Activated naive CD4-positive, alpha-beta T cell treated with anti-CD3 and anti-CD28 coated beads, Interleukin-2, amount 50 U/mL, for 24 hours (primary cell): Measurements from ENCODE around the gene CUX1.
A peak's percentile ranks its signal among the peaks of the same experiment; 100 is the strongest.
"Not testable (repeated sequence)": the region's sequence is repeated elsewhere in the genome, so short reads cannot be mapped to it uniquely, and the experiment has no call there.

ENCODE experiments used
- H3K27ac Mint-ChIP-seq: one replicate; pipeline ENCODE4 v1.8.0; 2021; ENCODE audit warnings: mild to moderate bottlenecking, mixed read lengths
- H3K27me3 Mint-ChIP-seq: one replicate; pipeline ENCODE4 v1.8.0; 2021; ENCODE audit warnings: mixed read lengths
- H3K36me3 Mint-ChIP-seq: one replicate; pipeline ENCODE4 v1.8.0; 2021; ENCODE audit warnings: mixed read lengths
- H3K4me1 Mint-ChIP-seq: one replicate; pipeline ENCODE4 v1.8.0; 2021; ENCODE audit warnings: mixed read lengths
- H3K4me3 Mint-ChIP-seq: one replicate; pipeline ENCODE4 v1.8.0; 2021; ENCODE audit warnings: mild to moderate bottlenecking, mixed read lengths
- H3K9me3 Mint-ChIP-seq: one replicate; pipeline ENCODE4 v1.8.0; 2021; ENCODE audit warnings: mixed read lengths

CUX1 gene

DNA sequence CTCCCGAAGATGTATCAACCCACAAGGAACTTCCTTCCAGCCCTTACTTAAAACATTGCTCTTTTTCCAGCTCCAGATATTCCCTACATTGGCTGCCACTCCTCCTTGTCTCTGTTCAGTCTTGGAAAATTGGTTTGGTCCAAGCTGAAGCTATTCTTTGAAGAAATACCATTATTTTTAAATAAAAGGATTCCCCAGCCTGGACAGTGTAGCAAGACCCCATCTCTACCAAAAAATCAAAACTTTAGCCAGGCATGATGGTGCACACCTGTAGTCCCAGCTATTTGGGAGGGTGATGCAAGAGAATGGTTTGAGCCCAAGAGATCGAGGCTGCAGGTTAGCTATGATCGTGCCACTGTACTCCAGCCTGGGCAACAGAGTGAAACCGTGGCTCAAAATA, 159.8 kb downstream of the CUX1 start:
- Mint-ChIP-seq H3K27ac (no peak overlapping the region), H3K27me3 (no peaks in the 10 kb centered on the region), H3K4me1 (peaks cover 4% of the 10 kb centered on the region), H3K9me3 (no peaks in the 10 kb centered on the region), H3K4me3 (no peak overlapping the region), H3K36me3 (peaks cover 7% of the 10 kb centered on the region)

DNA sequence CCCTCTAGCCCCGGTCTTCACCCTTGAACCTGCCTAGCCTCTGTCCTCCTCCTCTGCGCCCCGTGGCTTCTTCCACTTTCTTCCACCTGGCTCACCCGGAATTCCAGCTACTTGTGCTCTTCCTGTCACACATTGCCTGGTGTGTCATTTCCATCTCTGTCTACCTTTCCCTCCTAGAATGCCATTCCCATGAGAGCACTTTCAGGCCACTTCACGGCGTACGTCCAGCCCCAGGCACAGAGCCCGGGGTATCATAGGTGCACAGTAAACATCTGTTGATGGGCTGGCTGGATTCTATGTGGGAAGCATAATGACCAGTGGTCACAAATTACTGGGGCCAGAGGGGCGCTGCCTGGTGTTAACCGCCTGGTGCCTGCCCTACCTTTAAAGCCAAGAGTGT, 161.3 kb downstream of the CUX1 start:
- H3K4me3 Mint-ChIP-seq: no peak overlapping the region
- H3K27me3 Mint-ChIP-seq: no peaks in the 10 kb centered on the region
- H3K9me3 Mint-ChIP-seq: no peaks in the 10 kb centered on the region
- peaks cover 8% of the 10 kb centered on the region for H3K4me1 Mint-ChIP-seq
- peaks cover 7% of the 10 kb centered on the region for H3K36me3 Mint-ChIP-seq
- no peak overlapping the region for H3K27ac Mint-ChIP-seq

DNA sequence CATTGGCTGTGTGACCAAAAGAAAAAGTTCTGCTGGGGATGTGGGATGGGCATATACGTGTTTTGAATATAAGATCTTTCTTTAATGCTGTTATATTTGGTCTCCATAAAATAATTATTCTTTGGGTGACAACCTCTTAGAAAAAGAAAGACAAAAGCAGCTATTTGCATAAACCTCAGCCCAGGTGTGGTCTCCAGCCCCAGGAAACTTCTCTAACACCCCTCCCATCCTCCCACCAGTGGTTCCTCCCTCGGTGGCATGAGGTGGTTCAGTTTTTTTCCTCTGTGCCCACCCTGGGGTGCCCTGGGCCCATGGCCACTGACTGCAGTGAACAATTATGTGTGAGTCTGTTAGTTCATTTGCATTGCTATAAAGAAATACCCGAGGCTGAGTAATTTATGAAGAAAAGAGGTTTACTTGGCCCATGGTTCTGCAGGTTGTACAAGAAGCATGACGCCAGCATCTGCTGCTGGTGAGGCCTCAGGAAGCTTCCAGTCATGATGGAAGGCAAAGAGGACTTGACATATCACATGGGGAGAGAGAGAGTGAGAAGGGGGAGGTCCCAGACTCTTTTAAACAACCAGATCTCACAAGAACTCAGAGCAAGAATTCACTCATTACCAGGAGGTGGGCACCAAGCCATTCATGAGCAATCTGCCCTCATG, 165.9 kb downstream of the CUX1 start:
- Mint-ChIP-seq H3K4me3 (no peak overlapping the region), H3K4me1 (peaks cover 9% of the 10 kb centered on the region), H3K27ac (no peak overlapping the region)

DNA sequence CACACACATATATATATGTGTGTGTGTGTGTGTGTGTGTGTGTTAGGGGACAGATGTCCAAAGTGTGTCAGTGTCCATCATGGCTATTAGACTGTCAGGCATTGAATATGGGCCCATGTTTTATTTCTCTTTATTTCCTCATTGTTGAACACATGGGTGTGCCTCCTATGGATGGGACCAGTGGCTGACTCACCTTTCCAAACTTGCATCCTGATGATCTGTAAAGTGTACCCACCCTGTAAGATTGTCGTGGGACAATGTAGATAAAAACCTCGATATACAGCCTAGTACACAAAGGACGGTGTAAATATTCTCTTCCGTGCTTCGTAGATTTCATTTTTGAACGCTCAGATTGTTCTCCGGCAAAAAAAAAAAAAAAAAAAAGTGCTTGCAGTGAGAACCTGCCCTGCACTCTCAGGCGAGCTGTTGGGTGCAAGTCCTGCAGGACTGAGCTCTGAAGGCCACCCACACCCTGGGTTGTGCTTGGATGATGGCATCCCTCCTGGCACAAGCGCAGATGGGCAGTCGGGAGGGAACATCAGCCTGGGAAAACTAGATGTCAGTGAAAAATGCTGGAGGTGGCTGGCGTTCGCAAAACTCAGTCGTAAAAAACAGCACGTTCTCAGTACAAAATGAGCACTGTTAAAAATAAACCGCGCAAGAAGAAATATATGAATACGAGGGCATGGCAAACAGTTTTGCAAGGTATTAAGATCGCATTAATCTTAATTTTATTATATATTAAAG, 166.9 kb downstream of the CUX1 start:
- H3K4me3 Mint-ChIP-seq: no peak overlapping the region

More for the DNA sequence above, 165.9 kb downstream of the CUX1 start:
- H3K9me3 Mint-ChIP-seq: no peaks in the 10 kb centered on the region
- H3K27me3 Mint-ChIP-seq: no peaks in the 10 kb centered on the region
- H3K36me3 Mint-ChIP-seq: peaks cover 4% of the 10 kb centered on the region

DNA sequence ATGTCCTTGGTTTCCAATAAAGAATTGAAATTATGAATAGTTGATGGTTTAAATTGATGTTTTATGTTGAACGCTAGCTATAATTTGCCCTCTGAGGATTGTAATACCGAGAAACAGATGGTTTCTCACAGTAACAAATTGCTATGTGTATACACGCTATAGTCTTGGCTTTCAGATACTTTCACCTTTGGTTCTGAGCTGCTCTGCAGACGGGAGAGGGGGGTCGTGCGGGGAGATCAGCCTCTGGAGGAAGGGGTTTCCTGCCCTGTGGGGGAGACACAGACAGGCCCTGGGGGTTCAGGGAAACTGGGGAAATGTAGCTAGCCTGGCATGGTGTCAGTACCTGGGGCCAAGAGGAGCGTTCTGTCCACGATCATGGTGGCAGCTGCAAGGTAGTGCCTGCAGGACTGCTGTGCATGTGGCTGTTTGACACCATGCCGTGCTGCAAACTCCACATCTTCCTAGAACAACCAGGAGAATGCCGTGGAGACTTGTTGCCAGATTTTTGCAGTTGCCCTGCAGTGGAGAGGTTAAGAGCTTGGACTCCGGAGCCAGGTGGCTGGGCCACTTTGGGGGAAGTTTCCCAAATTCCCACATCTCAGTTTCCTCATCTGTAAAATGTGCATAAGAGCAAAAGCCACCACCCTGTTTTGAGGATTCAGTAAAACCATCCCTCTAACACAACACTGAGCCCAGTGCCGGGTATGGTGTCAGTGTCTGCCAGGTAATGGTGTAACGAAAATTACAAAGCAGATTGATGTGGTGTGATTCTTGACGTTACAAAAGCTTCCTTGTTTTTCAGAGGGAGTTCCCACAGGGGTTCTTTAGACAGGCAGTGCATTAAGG, 167.9 kb downstream of the CUX1 start:
- peaks cover 19% of the 10 kb centered on the region for H3K4me1 Mint-ChIP-seq
- no peaks in the 10 kb centered on the region for H3K27me3 Mint-ChIP-seq
- H3K4me3 Mint-ChIP-seq: no peak overlapping the region
- no peak overlapping the region for H3K27ac Mint-ChIP-seq
- peaks cover 2% of the 10 kb centered on the region for H3K36me3 Mint-ChIP-seq
- H3K9me3 Mint-ChIP-seq: no peaks in the 10 kb centered on the region

More for the DNA sequence above, 166.9 kb downstream of the CUX1 start:
- H3K9me3 Mint-ChIP-seq: no peaks in the 10 kb centered on the region
- peaks cover 10% of the 10 kb centered on the region for H3K4me1 Mint-ChIP-seq
- peaks cover 2% of the 10 kb centered on the region for H3K36me3 Mint-ChIP-seq
- H3K27me3 Mint-ChIP-seq: no peaks in the 10 kb centered on the region
- H3K27ac Mint-ChIP-seq: no peak overlapping the region

DNA sequence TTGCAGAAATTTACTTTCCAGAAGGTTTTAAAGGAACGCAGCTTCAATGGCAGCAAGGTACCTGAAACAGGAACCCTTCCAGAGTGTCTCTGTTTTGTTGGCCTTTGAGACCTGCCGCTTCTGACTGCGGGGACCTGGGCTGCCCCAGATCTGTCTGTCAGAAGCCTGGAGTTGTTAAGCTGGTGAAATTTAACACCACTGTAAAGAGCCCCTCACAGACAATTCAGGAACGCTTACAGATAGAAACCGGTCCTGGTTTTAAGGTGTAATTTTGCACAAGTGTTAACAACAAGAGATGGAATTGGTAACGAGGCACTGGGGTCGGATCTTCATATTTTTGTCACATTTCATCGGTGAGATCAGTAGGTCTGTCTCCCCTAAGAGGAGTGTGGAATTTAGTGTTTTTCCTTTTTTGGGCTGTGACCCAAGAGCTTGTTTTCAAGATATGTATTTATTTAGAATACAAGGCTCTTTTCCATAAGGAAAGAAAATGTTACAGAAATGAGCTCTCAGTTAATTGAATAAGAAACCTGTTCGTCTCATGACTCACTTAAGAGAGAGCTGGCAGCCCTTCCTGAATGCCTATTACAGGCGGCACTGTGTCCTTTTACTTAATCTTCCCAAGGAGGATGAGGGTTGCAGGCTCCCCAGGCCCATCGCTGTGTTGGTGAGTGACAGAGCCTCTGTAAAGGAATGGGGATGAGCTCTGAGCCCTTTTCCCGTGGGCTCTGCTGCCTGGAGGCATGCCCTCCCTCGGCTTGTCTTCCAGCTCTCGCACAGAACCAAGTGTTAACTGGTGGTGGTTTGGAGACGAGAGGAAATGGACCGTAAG, 168.7 kb downstream of the CUX1 start:
- H3K36me3 Mint-ChIP-seq: peaks cover 2% of the 10 kb centered on the region
- H3K27me3 Mint-ChIP-seq: no peaks in the 10 kb centered on the region

DNA sequence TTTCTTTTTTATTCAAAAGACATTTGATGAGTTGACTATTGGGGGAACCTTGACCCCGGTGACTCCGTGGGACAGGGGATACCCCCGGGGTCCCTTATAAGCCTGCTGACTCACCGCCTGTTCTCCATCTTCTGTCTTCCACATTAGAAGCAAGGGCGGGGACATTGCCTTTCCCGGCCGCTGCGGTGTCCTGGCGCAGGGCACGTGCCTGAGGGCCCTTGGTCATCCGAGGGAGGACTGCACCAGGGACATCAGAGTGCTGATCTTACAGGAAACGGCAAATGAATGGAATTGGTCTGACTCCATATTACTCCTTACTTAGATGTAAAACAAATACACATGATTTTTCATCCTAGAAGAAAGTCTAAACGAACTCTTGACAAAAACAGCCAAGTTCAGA, 170.1 kb downstream of the CUX1 start:
- H3K4me3 Mint-ChIP-seq: no peak overlapping the region
- H3K9me3 Mint-ChIP-seq: no peaks in the 10 kb centered on the region

More for the DNA sequence above, 168.7 kb downstream of the CUX1 start:
- H3K27ac Mint-ChIP-seq: no peak overlapping the region
- peaks cover 23% of the 10 kb centered on the region for H3K4me1 Mint-ChIP-seq
- H3K4me3 Mint-ChIP-seq: no peak overlapping the region
- no peaks in the 10 kb centered on the region for H3K9me3 Mint-ChIP-seq

DNA sequence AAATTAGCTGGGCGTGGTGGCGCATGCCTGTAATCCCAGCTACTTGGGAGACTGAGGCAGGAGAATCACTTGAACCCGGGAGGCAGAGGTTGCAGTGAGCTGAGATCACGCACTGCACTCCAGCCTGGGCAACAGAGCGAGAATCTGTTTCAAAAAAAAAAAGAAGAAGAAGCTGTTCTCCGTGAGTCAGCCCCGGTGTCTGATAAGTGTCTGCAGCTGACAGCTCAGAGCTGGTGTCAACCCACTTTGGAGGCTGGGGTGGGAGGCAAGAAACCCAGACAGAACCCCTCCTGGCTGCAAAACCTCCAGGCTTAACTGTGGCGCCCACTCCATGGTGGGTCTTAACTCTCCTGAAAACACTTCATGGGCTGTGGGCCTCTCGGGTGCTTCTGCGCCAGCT, 170.6 kb downstream of the CUX1 start:
- not testable (repeated sequence) for H3K4me3 Mint-ChIP-seq, H3K27ac Mint-ChIP-seq, H3K9me3 Mint-ChIP-seq, H3K27me3 Mint-ChIP-seq, H3K36me3 Mint-ChIP-seq
- H3K4me1 Mint-ChIP-seq: peaks cover 25% of the 10 kb centered on the region

More for the DNA sequence above, 170.1 kb downstream of the CUX1 start:
- H3K27ac Mint-ChIP-seq: no peak overlapping the region
- H3K4me1 Mint-ChIP-seq: peaks cover 25% of the 10 kb centered on the region
- H3K36me3 Mint-ChIP-seq: peaks cover 2% of the 10 kb centered on the region
- H3K27me3 Mint-ChIP-seq: no peaks in the 10 kb centered on the region

DNA sequence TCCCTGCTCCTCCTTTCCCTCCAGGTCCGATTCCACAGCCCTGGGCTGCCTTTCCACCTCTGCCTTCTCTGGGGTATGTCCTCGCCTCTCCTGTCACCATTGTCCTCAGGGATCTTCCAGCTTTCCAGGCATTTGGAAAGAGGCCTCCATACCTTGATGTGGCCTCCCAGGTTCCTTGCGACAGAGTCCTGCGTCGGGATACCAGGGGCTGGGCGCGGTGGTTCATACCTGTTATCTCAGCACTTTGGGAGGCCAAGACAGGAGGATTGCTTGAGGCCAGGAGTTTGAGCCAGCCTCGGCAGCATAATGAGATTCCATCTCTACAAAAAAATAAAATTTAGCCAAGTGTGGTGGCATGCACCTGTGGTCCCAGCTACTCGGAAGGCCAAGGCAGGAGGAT, 171.1 kb downstream of the CUX1 start:
- Mint-ChIP-seq H3K36me3 (peaks cover 2% of the 10 kb centered on the region), H3K9me3 (no peaks in the 10 kb centered on the region), H3K27ac (peak overlapping the region; percentile 77), H3K27me3 (no peaks in the 10 kb centered on the region), H3K4me3 (no peak overlapping the region), H3K4me1 (peaks cover 22% of the 10 kb centered on the region)

DNA sequence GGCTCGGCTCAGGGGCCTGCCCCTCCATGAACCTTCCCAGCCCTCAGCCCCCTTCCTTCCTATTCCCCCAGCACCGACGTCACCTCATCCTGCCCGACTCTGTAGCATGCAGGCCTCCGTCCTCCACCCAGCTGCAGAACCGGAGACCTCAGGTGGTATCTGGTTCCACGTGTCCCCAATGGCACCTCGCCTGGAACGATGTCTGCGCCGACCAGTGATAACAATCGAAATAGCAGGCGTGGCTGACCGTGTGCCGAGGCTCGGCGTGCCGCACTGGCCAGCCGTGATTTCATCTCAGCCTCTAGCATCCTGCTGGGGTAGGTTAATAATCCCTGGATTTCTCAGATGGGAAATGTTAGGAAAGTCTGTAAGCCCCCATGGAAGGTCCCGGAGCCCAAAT, 171.7 kb downstream of the CUX1 start:
- Mint-ChIP-seq H3K4me1 (peaks cover 22% of the 10 kb centered on the region), H3K27ac (no peak overlapping the region), H3K36me3 (peaks cover 2% of the 10 kb centered on the region), H3K4me3 (no peak overlapping the region), H3K9me3 (no peaks in the 10 kb centered on the region), H3K27me3 (no peaks in the 10 kb centered on the region)

DNA sequence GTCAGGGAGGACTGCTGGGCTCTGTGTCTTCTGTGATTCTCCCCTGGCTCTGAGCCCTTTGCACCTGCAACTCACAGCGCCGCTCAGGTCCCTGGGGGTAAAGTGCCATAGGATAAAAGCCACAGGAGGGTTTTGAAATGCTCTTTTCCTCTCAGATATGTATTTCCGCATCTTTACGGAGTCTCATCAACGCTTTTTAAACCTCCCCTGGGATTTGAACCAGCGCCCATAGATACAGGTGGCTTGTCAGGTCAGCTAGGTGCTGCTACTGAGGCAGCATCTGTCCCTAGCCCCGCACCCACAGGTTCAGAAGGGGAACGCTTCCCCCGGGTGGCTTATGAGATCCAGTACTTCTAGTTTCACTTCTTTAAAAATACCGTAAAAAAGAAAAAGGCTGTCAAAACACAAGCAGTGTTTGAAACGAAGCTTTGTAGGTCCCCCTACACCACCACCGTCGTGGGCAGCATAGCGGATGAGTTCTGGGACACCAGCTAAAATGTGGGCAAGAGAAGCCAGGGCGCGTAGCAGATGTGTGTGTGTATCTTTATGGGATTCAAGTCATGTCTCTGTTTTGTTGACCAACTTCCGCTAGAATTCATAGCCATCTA, 173.5 kb downstream of the CUX1 start:
- Mint-ChIP-seq H3K9me3 (no peaks in the 10 kb centered on the region), H3K27ac (no peak overlapping the region), H3K36me3 (peaks cover 5% of the 10 kb centered on the region), H3K27me3 (no peaks in the 10 kb centered on the region), H3K4me3 (peak overlapping the region; percentile 57), H3K4me1 (peaks cover 22% of the 10 kb centered on the region)

DNA sequence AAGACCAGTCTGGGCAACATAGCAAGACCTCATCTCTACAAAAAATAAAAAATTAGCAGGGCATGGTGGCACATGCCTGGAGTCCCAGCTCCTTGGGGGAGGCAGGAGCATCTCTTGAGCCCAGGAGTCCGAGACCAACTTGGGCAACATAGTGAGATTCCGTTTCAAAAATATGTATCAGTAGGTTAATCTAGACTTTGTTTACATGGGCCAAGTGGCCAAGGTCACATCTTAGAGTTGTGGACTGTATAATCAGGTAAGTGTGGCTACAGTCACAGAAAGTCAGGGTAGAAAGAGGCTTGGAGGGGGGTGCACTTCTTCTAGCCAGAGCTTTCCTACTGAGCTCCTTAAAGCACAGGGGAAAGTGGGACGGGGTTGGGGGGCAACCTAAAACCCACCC, 174.4 kb downstream of the CUX1 start:
- no peaks in the 10 kb centered on the region for H3K9me3 Mint-ChIP-seq
- H3K27me3 Mint-ChIP-seq: no peaks in the 10 kb centered on the region
- H3K4me1 Mint-ChIP-seq: peaks cover 22% of the 10 kb centered on the region
- H3K27ac Mint-ChIP-seq: no peak overlapping the region
- H3K36me3 Mint-ChIP-seq: peaks cover 5% of the 10 kb centered on the region
- H3K4me3 Mint-ChIP-seq: no peak overlapping the region

DNA sequence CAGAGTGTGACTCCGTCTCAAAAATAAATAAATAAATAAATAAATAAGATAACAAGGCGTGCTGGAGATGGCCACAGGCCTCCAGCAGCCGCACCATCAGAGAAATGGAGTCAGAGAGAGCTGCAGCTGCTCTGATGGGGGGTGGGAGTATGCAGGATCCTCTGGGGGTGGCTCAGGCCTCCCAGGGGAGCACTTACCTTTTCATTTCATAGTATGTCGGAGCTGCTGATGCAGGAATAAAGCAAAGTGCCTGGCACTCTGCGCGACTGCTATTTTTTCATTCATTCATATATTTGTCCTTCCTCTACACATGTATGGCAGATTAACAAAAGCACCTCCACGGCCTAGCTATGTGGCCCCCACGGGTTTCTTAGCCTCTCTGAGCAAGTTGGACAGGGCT, 175.9 kb downstream of the CUX1 start:
- Mint-ChIP-seq H3K4me1 (peaks cover 21% of the 10 kb centered on the region), H3K9me3 (no peaks in the 10 kb centered on the region), H3K36me3 (peaks cover 5% of the 10 kb centered on the region), H3K27me3 (no peaks in the 10 kb centered on the region), H3K4me3 (no peak overlapping the region), H3K27ac (no peak overlapping the region)

DNA sequence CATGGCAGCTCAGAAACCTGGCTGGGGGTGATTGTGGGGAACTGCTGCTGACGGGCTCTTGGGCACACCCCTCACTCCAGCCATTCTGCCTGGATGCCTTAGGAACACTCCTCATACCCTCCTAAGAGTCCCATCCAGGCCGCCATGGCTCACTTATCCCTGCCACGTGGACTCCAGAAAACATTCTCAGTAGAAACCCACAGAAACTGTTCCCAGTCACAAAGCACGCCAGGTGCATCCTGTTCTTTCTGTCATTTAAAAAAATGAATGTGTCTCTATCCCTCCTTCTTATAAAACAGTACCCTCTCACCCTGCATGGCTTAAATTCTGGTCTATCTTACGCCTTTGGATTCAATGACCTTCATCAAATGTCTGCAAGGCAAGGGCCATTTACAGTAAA, 177.7 kb downstream of the CUX1 start:
- Mint-ChIP-seq H3K9me3 (no peaks in the 10 kb centered on the region), H3K4me3 (no peak overlapping the region), H3K27ac (no peak overlapping the region), H3K27me3 (no peaks in the 10 kb centered on the region), H3K4me1 (peaks cover 7% of the 10 kb centered on the region), H3K36me3 (peaks cover 3% of the 10 kb centered on the region)
